GM12873 (cell line): ENCODE data around the gene MC1R.

Experiments used
- TF ChIP-seq, protein P1 (sequence below): IDR thresholded peaks from 2 replicates; pipeline ENCODE4 v1.5.1; 2012; ENCODE audit warnings: low read depth, mild to moderate bottlenecking, moderate library complexity, low read length, control low read depth; ENCODE audit not compliant: insufficient read depth; ENCODE audit errors: missing control alignments

The MC1R gene

DNA sequence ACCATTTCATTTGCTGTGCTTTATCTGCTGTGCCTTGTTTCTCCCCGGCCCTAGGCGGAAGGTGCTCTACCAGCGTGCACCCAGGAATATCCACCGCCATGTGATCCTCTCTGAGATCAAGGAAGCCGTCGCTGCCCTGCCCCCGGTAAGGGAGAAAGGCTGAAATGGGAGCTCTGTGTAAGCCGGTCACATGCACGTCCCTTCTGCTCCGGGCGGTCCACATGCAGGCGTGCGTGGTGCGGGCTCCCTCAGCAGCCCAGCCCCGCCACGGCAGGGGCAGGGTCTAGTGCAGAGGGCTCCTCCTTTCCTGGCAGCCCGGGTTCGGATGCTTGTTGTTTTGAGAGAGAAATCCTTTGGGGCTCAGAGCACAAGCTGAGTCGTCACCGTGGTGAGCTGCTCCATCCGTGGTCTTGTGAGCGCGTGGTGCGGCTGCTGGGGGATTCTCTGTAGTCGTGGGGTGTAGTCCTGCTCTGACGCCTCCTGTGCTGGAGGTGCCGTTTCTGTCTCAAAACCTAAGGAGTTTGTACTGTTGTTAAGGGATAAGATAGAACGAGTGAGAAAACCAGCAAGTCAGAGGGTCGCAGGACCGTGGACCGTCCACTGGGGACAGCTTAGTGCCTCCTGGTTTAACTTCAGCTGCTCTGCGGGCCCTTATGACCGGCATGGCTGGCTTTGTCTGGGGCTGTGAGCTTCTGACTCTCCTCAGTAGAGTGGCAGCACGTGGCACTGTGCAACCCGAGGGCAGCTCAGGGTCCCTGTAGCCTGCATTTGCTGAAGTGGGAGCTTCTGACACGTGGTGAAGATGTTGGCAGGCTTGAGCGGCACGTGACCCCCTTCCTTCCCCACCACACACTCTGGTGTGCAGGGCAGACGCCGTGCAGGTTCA lies 12.3 kb upstream of the MC1R start:
- TF ChIP-seq, protein P1, sequence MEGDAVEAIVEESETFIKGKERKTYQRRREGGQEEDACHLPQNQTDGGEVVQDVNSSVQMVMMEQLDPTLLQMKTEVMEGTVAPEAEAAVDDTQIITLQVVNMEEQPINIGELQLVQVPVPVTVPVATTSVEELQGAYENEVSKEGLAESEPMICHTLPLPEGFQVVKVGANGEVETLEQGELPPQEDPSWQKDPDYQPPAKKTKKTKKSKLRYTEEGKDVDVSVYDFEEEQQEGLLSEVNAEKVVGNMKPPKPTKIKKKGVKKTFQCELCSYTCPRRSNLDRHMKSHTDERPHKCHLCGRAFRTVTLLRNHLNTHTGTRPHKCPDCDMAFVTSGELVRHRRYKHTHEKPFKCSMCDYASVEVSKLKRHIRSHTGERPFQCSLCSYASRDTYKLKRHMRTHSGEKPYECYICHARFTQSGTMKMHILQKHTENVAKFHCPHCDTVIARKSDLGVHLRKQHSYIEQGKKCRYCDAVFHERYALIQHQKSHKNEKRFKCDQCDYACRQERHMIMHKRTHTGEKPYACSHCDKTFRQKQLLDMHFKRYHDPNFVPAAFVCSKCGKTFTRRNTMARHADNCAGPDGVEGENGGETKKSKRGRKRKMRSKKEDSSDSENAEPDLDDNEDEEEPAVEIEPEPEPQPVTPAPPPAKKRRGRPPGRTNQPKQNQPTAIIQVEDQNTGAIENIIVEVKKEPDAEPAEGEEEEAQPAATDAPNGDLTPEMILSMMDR: no peak

DNA sequence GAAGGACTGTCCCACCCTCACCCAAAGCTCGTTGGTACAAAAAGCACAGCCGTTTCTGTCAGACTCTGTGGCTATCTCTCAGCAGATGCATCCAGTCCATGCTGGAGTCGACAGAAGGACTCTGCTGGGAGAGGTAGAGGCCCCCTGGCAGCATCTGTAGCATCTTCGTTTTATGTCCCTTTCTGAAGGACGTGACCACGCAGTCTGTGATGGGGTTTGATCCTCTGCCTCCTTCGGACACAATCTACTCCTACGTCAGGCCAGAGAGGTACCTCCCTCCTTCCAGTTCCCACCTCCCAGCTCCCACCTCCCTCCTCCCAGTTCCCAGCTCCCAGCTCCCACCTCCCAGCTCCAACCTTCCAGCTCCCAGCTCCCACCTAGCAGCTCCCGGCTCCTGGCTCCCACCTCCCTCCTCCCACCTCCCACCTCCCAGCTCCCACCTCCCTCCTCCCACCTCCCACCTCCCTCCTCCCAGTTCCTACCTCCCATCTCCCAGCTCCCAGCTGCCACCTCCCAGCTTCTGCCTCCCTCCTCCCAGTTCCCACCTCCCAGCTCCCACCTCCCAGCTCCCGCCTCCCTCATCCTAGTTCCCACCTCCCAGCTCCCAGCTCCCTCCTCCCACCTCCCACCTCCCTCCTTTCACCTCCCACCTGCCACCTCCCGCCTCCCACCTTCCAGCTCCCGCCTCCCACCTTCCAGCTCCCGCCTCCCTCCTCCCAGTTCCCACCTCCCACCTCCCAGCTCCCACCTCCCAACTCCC lies 11.4 kb upstream of the MC1R start:
- TF ChIP-seq, protein P1: no peak

DNA sequence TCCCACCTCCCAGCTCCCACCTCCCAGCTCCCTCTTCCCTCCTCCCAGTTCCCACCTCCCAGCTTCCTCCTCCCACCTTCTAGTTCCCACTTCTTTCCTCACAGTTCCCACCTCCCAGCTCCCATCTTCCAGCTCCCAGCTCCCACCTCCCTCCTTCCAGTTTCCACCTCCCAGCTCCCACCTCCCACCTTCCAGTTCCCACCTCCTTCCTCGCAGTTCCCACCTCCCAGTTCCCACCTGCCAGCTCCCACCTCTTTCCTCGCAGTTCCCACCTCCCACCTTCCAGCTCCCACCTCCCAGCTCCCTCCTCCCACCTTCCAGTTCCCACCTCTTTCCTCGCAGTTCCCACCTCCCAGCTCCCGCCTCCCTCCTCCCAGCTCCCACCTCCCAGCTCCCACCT lies 10.4 kb upstream of the MC1R start:
- TF ChIP-seq, protein P1: no peak

DNA sequence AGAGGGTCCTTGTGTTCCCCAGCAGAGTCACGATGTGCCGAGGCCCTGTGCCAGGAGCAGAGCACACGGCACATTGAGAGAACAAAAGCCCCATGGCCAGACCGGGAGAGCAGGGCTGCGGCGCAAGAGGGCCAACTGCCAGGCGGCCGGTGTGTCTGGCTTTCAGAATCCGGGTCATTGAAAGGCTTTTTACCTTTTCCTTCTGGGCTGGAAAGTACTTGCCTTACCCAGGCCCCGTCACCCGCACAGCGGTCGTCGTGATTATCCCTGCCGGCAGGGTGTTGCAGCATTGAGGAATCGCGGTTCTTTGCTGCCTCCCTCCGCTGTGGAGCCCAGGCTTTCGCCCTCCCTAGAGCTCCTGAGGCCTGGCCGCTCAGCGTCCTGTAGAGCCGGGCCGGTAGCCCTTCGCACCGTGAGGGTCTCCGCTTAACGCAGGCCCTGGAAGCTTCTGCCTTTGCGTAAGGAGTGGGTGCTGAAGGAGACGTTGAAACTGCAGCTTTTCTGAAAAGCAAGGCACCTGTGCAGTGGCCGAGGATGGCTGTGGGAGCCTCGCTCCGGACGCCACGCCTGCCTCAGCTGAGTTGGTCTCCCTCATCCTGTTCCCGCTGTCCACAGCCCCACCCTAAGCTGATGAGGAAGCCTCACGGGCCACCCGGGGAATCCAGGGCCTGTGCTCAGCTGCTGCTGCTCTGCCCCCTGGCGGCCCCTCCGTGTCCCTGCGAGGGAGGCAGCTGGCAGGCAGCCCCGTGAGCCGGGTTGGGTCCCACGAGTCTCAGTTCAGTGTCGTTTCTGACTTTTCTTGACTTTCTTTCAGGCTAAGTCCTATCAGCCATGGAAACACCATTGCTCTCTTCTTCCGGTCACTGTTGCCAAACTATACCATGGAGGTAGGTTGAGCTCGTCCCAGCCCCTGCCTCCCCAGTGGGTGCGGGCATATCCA lies 8.6 kb upstream of the MC1R start:
- TF ChIP-seq, protein P1: peak; percentile 92

DNA sequence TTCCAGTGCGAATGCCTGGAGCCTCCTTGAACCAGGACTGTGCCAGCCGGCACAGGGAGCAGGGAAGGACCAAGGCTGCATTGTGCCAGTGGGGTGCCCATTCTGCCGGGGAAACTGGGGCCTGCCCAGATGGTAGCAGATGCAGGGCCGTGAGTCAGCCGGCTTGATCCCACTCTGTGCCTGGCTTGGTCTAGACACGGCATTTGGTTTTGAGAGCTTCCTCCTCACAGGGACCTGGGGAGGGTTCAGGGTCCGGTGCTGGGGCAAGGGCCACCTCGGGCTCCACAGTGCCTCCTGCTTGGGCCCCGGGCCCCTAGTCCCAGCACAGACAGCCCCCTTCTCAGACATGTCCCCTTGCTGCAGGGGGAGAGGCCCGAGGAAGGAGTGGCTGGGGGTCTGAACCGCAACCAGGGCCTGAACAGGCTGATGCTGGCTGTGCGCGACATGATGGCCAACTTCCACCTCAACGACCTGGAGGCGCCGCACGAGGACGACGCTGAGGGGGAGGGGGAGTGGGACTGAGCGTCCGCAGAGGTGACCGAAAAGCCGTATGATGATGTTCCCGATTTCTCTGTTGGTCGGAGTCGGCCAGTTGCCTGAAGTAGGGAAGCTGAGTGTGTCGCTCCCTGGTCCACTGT lies 7.8 kb upstream of the MC1R start:
- TF ChIP-seq, protein P1: no peak

DNA sequence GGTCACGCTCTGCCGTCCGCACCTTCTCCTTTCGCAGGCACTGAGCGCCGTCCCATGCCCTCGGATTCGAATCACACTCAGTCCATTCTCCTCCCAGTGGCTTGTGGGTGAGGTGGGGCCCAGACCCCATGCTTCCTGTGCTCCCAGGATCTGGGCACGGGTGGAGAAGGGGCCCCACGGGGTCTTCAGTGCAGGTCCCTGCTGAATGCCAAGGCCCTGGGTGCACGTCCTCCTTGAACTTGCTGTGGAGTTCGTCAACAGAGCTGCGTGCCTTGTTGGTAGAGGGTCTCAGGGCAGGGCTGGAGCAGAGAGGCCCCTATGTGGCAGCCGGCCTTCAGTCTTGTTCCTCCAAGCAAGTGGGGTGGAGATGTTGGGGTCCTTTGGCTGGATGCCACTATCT lies 7.3 kb upstream of the MC1R start:
- TF ChIP-seq, protein P1: no peak
